H9 (cell line): ENCODE data around the gene DDX4. TPM values are rescaled to one million over a fixed set of nuclear protein-coding genes. Genes with fewer than 3 reads are reported as not detected.

Experiments used
- DNase-seq: peaks from one replicate; pipeline ENCODE4 v3.0.0-alpha.2; 2017
- H2AFZ ChIP-seq: one replicate; pipeline ENCODE4 v1.6.1; 2013; ENCODE audit warnings: mild to moderate bottlenecking, low read length, control low read depth, moderate library complexity
- H2AK5ac ChIP-seq: 2 replicates; pipeline ENCODE4 v1.6.1; 2013; ENCODE audit warnings: low read length, control low read depth, mixed read lengths; ENCODE audit not compliant: insufficient read length
- H2BK120ac ChIP-seq: one replicate; pipeline ENCODE4 v1.6.1; 2013; ENCODE audit warnings: low read depth, mild to moderate bottlenecking, low read length, control low read depth, inconsistent platforms; ENCODE audit not compliant: poor library complexity, severe bottlenecking
- H2BK12ac ChIP-seq: 2 replicates; pipeline ENCODE4 v1.6.1; 2013; ENCODE audit warnings: low read length, control low read depth, mixed read lengths, low read depth; ENCODE audit not compliant: insufficient read length
- H2BK15ac ChIP-seq: 2 replicates; pipeline ENCODE4 v1.6.1; 2013; ENCODE audit warnings: low read depth, low read length, control low read depth
- H2BK20ac ChIP-seq: one replicate; pipeline ENCODE4 v1.6.1; 2013; ENCODE audit warnings: low read depth, mild to moderate bottlenecking, low read length, control low read depth, inconsistent platforms; ENCODE audit not compliant: poor library complexity, severe bottlenecking
- H2BK5ac ChIP-seq: 2 replicates; pipeline ENCODE4 v1.6.1; 2013; ENCODE audit warnings: low read length, control low read depth, mixed read lengths; ENCODE audit not compliant: insufficient read length
- H3K14ac ChIP-seq: 2 replicates; pipeline ENCODE4 v1.6.1; 2013; ENCODE audit warnings: low read length, control low read depth; ENCODE audit not compliant: insufficient read depth
- H3K18ac ChIP-seq: 2 replicates; pipeline ENCODE4 v1.6.1; 2013; ENCODE audit warnings: low read depth, mild to moderate bottlenecking, mixed read lengths, low read length, control low read depth; ENCODE audit not compliant: insufficient read length
- H3K23ac ChIP-seq: 2 replicates; pipeline ENCODE4 v1.6.1; 2013; ENCODE audit warnings: low read length, control low read depth, mixed read lengths, low read depth; ENCODE audit not compliant: insufficient read length
- H3K23me2 ChIP-seq: 2 replicates; pipeline ENCODE4 v1.6.1; 2013; ENCODE audit warnings: low read depth, mild to moderate bottlenecking, mixed read lengths, low read length, control low read depth; ENCODE audit not compliant: insufficient read length, poor library complexity, severe bottlenecking
- H3K27ac ChIP-seq: 2 replicates; pipeline ENCODE4 v1.5.1; 2013; ENCODE audit warnings: low read length, control low read depth, mixed read lengths, low read depth; ENCODE audit not compliant: insufficient read length
- H3K27me3 ChIP-seq: 2 replicates; pipeline ENCODE4 v1.6.1; 2013; ENCODE audit warnings: low read length, control low read depth, inconsistent platforms; ENCODE audit not compliant: insufficient read depth
- H3K4ac ChIP-seq: 2 replicates; pipeline ENCODE4 v1.6.1; 2013; ENCODE audit warnings: low read depth, mild to moderate bottlenecking, control low read depth, inconsistent platforms, low read length, moderate library complexity
- H3K4me1 ChIP-seq: 2 replicates; pipeline ENCODE4 v1.6.1; 2013; ENCODE audit warnings: low read length, control low read depth, inconsistent platforms; ENCODE audit not compliant: insufficient read depth
- H3K4me2 ChIP-seq: 2 replicates; pipeline ENCODE4 v1.6.1; 2013; ENCODE audit warnings: low read length, control low read depth, mixed read lengths; ENCODE audit not compliant: insufficient read length, insufficient read depth
- H3K56ac ChIP-seq: 2 replicates; pipeline ENCODE4 v1.6.1; 2013; ENCODE audit warnings: low read depth, mild to moderate bottlenecking, mixed read lengths, low read length, control low read depth; ENCODE audit not compliant: insufficient read length
- H3K79me1 ChIP-seq: 2 replicates; pipeline ENCODE4 v1.6.1; 2013; ENCODE audit warnings: low read depth, mild to moderate bottlenecking, moderate library complexity, low read length, control low read depth, inconsistent platforms; ENCODE audit not compliant: insufficient read depth, poor library complexity, severe bottlenecking
- H3K79me2 ChIP-seq: 2 replicates; pipeline ENCODE4 v1.6.1; 2013; ENCODE audit warnings: low read length, control low read depth, inconsistent platforms; ENCODE audit not compliant: insufficient read depth
- H3K9ac ChIP-seq: 2 replicates; pipeline ENCODE4 v1.6.1; 2013; ENCODE audit warnings: low read length, control low read depth, mixed read lengths; ENCODE audit not compliant: insufficient read length; ENCODE audit errors: extremely low read depth
- H3K9me3 ChIP-seq: one replicate; pipeline ENCODE4 v1.6.1; 2013; ENCODE audit warnings: low read depth, low read length, inconsistent platforms; ENCODE audit not compliant: control insufficient read depth
- H3T11ph ChIP-seq: one replicate; pipeline ENCODE4 v1.6.1; 2013; ENCODE audit warnings: mild to moderate bottlenecking, low read length, control low read depth, inconsistent platforms
- H4K20me1 ChIP-seq: one replicate; pipeline ENCODE4 v1.6.1; 2013; ENCODE audit not compliant: control insufficient read depth, insufficient read length, insufficient read depth
- H4K5ac ChIP-seq: 2 replicates; pipeline ENCODE4 v1.6.1; 2013; ENCODE audit warnings: low read depth, mild to moderate bottlenecking, mixed read lengths, low read length, control low read depth; ENCODE audit not compliant: insufficient read length
- H4K8ac ChIP-seq: replicated peaks from 2 replicates; pipeline ENCODE4 v1.6.1; 2013; ENCODE audit warnings: low read length, control low read depth, mixed read lengths, low read depth; ENCODE audit not compliant: insufficient read length
- H4K91ac ChIP-seq: 2 replicates; pipeline ENCODE4 v1.6.1; 2013; ENCODE audit warnings: low read depth, mild to moderate bottlenecking, moderate library complexity, mixed read lengths, low read length, control low read depth; ENCODE audit not compliant: insufficient read length
- H3K27ac Mint-ChIP-seq, 3 experiments: 2 replicates in 2 of 3; 3 replicates in 1 of 3; pipeline ENCODE4 v1.8.0; 2020 to 2021; ENCODE audit warnings: mixed read lengths in 3 of 3, mild to moderate bottlenecking in 1 of 3, moderate library complexity in 1 of 3
- H3K27me3 Mint-ChIP-seq: 2 replicates; pipeline ENCODE4 v1.8.0; 2021; ENCODE audit warnings: low read depth, mild to moderate bottlenecking, moderate library complexity, mixed read lengths
- H3K36me3 Mint-ChIP-seq, 3 experiments: 2 replicates in 2 of 3; 3 replicates in 1 of 3; pipeline ENCODE4 v1.8.0; 2020 to 2021; ENCODE audit warnings: low read depth in 3 of 3, mixed read lengths in 3 of 3; ENCODE audit not compliant: insufficient read depth in 1 of 3
- H3K4me1 Mint-ChIP-seq, 2 experiments: 2 replicates each; pipeline ENCODE4 v1.8.0; 2020; ENCODE audit warnings: mixed read lengths in 2 of 2
- H3K4me3 Mint-ChIP-seq, 2 experiments: 2 replicates in 1 of 2; 3 replicates in 1 of 2; pipeline ENCODE4 v1.8.0; 2020 to 2021; ENCODE audit warnings: mild to moderate bottlenecking in 2 of 2, mixed read lengths in 2 of 2, moderate library complexity in 1 of 2
- H3K9me3 Mint-ChIP-seq, 2 experiments: 2 replicates in 1 of 2; 3 replicates in 1 of 2; pipeline ENCODE4 v1.8.0; 2020; ENCODE audit warnings: mild to moderate bottlenecking in 2 of 2, mixed read lengths in 2 of 2, moderate library complexity in 1 of 2
- WGBS: extraction: QIAGEN DNeasy Blood & Tissue Kit; methylation state at CpG from one replicate; pipeline ENCODE4 v1.1.7; 2013; ENCODE audit warnings: missing lambda C conversion rate, low lambda C conversion rate, mixed read lengths; ENCODE audit not compliant: insufficient read length; ENCODE audit errors: extremely low coverage; 5-methylcytosine and 5-hydroxymethylcytosine counted together
- total RNA-seq: library from RNA; stranded (reverse); gene quantifications from 2 replicates; pipeline ENCODE4 v1.2.1, GENCODE V29; 2021
- TF ChIP-seq, protein P1 (sequence below): fragments of 200-600 bp; sonication (generic); conservative IDR thresholded peaks from 3 replicates; pipeline ENCODE4 v1.8.0; 2021; ENCODE audit warnings: antibody characterized with exemption, mild to moderate bottlenecking

DDX4 gene
- total RNA-seq, 1 experiment from 2014 or later: not detected

GRCh38 chr5:55758231-55758630, 20.4 kb downstream of the DDX4 start:
- Histone ChIP-seq H3K18ac (no peak overlapping the region), H4K5ac (no peak overlapping the region), H3K4me1 (no peaks in the 10 kb centered on the region), H4K8ac (no peak overlapping the region), H3K27me3 (no peaks in the 10 kb centered on the region), H3K9me3 (no peaks in the 10 kb centered on the region), H3K14ac (no peak overlapping the region), H3K4ac (no peak overlapping the region), H3K23ac (no peak overlapping the region), H2BK15ac (no peak overlapping the region), H3K23me2 (no peaks in the 10 kb centered on the region), H3T11ph (no peak overlapping the region), H2AK5ac (no peak overlapping the region), H3K4me2 (no peak overlapping the region), H2BK12ac (no peak overlapping the region), H3K79me1 (no peaks in the 10 kb centered on the region), H2BK5ac (no peak overlapping the region), H3K27ac (no peak overlapping the region), H3K9ac (no peak overlapping the region), H2AFZ (no peak overlapping the region), H4K91ac (no peak overlapping the region), H2BK120ac (no peak overlapping the region), H3K79me2 (no peaks in the 10 kb centered on the region), H3K56ac (no peak overlapping the region), H4K20me1 (no peaks in the 10 kb centered on the region), H2BK20ac (no peak overlapping the region)
- no peak for DNase-seq
- Mint-ChIP-seq H3K27me3 (no peaks in the 10 kb centered on the region), H3K4me1 (no peaks in the 10 kb centered on the region), H3K4me3 (no peak overlapping the region), H3K9me3 (no peaks in the 10 kb centered on the region), H3K36me3 (no peaks in the 10 kb centered on the region), H3K27ac (no peak overlapping the region)
- WGBS: no CpG with 5 or more reads among the region's 1 CpG
- TF ChIP-seq, protein P1, sequence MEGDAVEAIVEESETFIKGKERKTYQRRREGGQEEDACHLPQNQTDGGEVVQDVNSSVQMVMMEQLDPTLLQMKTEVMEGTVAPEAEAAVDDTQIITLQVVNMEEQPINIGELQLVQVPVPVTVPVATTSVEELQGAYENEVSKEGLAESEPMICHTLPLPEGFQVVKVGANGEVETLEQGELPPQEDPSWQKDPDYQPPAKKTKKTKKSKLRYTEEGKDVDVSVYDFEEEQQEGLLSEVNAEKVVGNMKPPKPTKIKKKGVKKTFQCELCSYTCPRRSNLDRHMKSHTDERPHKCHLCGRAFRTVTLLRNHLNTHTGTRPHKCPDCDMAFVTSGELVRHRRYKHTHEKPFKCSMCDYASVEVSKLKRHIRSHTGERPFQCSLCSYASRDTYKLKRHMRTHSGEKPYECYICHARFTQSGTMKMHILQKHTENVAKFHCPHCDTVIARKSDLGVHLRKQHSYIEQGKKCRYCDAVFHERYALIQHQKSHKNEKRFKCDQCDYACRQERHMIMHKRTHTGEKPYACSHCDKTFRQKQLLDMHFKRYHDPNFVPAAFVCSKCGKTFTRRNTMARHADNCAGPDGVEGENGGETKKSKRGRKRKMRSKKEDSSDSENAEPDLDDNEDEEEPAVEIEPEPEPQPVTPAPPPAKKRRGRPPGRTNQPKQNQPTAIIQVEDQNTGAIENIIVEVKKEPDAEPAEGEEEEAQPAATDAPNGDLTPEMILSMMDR: no peak
